WTC11 (cell line): ENCODE data around the gene CBY2.

Source experiments
- ATF6 ChIP-seq: sonication (generic); formaldehyde crosslinking; IDR thresholded peaks from 2 replicates; pipeline ENCODE4 v1.8.1; 2023; ENCODE audit warnings: mild to moderate bottlenecking, missing genetic modification reagents
- HMGXB4 ChIP-seq: sonication (generic); formaldehyde crosslinking; IDR thresholded peaks from 2 replicates; pipeline ENCODE4 v1.8.1; 2023; ENCODE audit warnings: mild to moderate bottlenecking, moderate library complexity, missing genetic modification reagents
- NFYB ChIP-seq: sonication (generic); formaldehyde crosslinking; conservative IDR thresholded peaks from 2 replicates; pipeline ENCODE4 v1.8.0; 2022; ENCODE audit warnings: low read depth, missing genetic modification reagents
- SP1 ChIP-seq: sonication (generic); formaldehyde crosslinking; conservative IDR thresholded peaks from 2 replicates; pipeline ENCODE4 v1.8.1; 2022; ENCODE audit warnings: missing genetic modification reagents
- ZBTB43 ChIP-seq: sonication (generic); formaldehyde crosslinking; IDR thresholded peaks from 2 replicates; pipeline ENCODE4 v1.8.1; 2023; ENCODE audit warnings: mild to moderate bottlenecking, missing genetic modification reagents
- ZNF425 ChIP-seq: fragments of 250-450 bp; sonication (Bioruptor Pico); conservative IDR thresholded peaks from 2 replicates; pipeline ENCODE4 v1.9.0; 2021; ENCODE audit warnings: mild to moderate bottlenecking
- ZNF512 ChIP-seq: sonication (generic); formaldehyde crosslinking; IDR thresholded peaks from 2 replicates; pipeline ENCODE4 v1.8.1; 2022; ENCODE audit warnings: missing genetic modification reagents, borderline replicate concordance
- ZSCAN18 ChIP-seq: fragments of 250-450 bp; sonication (Bioruptor Pico); IDR thresholded peaks from 2 replicates; pipeline ENCODE4 v2.1.2; 2022; ENCODE audit warnings: mild to moderate bottlenecking, moderate library complexity
- TF ChIP-seq, protein P1 (sequence below): fragments of 200-600 bp; IDR thresholded peaks from 2 replicates; pipeline ENCODE4 v1.8.0; 2022; ENCODE audit warnings: antibody characterized with exemption
- TF ChIP-seq, protein P2 (sequence below): sonication (generic); formaldehyde crosslinking; IDR thresholded peaks from 2 replicates; pipeline ENCODE4 v1.8.0; 2022; ENCODE audit warnings: mild to moderate bottlenecking, missing genetic modification reagents
- TF ChIP-seq, protein P3 (sequence below): sonication (generic); formaldehyde crosslinking; IDR thresholded peaks from 2 replicates; pipeline ENCODE4 v1.8.0; 2022; ENCODE audit warnings: mild to moderate bottlenecking, missing genetic modification reagents
- TF ChIP-seq, protein P4 (sequence below): sonication (generic); formaldehyde crosslinking; IDR thresholded peaks from 2 replicates; pipeline ENCODE4 v1.8.1; 2022; ENCODE audit warnings: low read depth, missing genetic modification reagents, borderline replicate concordance

DNA sequence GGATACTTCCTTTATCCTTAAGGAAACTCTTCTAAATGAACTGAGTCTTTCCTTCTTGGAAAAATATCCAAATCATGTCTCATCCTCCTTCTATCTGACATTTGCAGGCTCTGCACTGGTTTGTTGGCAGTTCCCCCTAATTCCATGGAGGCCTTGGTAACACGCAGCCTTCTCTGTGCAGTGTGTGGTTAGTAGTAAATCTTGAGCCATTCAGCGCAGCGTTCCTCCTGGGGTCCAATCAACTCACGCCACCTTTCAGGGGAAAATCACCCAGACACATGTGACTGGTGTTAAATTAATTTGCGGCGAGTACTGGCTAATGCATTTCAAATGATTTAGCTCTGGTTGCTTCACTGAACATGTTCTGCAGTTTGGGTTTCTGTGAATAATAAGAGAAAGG is 21.0 kb upstream of the CBY2 start:
- TF ChIP-seq, protein P1, sequence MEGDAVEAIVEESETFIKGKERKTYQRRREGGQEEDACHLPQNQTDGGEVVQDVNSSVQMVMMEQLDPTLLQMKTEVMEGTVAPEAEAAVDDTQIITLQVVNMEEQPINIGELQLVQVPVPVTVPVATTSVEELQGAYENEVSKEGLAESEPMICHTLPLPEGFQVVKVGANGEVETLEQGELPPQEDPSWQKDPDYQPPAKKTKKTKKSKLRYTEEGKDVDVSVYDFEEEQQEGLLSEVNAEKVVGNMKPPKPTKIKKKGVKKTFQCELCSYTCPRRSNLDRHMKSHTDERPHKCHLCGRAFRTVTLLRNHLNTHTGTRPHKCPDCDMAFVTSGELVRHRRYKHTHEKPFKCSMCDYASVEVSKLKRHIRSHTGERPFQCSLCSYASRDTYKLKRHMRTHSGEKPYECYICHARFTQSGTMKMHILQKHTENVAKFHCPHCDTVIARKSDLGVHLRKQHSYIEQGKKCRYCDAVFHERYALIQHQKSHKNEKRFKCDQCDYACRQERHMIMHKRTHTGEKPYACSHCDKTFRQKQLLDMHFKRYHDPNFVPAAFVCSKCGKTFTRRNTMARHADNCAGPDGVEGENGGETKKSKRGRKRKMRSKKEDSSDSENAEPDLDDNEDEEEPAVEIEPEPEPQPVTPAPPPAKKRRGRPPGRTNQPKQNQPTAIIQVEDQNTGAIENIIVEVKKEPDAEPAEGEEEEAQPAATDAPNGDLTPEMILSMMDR = no peak
- TF ChIP-seq ZNF512 (CRISPR knock-in tag) (no peak), ATF6 (CRISPR knock-in tag) (no peak), SP1 (no peak), ZBTB43 (no peak), ZSCAN18 (CRISPR knock-in tag) (no peak), NFYB (CRISPR knock-in tag) (no peak), HMGXB4 (CRISPR knock-in tag) (no peak), ZNF425 (CRISPR knock-in tag) (no peak)
- TF ChIP-seq, protein P2, sequence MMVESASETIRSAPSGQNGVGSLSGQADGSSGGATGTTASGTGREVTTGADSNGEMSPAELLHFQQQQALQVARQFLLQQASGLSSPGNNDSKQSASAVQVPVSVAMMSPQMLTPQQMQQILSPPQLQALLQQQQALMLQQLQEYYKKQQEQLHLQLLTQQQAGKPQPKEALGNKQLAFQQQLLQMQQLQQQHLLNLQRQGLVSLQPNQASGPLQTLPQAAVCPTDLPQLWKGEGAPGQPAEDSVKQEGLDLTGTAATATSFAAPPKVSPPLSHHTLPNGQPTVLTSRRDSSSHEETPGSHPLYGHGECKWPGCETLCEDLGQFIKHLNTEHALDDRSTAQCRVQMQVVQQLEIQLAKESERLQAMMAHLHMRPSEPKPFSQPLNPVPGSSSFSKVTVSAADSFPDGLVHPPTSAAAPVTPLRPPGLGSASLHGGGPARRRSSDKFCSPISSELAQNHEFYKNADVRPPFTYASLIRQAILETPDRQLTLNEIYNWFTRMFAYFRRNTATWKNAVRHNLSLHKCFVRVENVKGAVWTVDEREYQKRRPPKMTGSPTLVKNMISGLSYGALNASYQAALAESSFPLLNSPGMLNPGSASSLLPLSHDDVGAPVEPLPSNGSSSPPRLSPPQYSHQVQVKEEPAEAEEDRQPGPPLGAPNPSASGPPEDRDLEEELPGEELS = no peak
- TF ChIP-seq, protein P3, sequence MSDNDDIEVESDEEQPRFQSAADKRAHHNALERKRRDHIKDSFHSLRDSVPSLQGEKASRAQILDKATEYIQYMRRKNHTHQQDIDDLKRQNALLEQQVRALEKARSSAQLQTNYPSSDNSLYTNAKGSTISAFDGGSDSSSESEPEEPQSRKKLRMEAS (CRISPR knock-in tag) = no peak
- TF ChIP-seq, protein P4, sequence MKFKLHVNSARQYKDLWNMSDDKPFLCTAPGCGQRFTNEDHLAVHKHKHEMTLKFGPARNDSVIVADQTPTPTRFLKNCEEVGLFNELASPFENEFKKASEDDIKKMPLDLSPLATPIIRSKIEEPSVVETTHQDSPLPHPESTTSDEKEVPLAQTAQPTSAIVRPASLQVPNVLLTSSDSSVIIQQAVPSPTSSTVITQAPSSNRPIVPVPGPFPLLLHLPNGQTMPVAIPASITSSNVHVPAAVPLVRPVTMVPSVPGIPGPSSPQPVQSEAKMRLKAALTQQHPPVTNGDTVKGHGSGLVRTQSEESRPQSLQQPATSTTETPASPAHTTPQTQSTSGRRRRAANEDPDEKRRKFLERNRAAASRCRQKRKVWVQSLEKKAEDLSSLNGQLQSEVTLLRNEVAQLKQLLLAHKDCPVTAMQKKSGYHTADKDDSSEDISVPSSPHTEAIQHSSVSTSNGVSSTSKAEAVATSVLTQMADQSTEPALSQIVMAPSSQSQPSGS (CRISPR knock-in tag) = no peak
